DOHH2 (cell line): ENCODE measurements around the gene TMEM63C.

Experiments
- H3F3A ChIP-seq: fragments of 200-600 bp; sonication (generic), shearing (Covaris generic); 2 replicates; pipeline ENCODE4 v1.6.0; 2016; ENCODE audit warnings: antibody characterized with exemption, mild to moderate bottlenecking; ENCODE audit not compliant: control insufficient read depth, insufficient read depth
- H3K27ac ChIP-seq: fragments of 200-600 bp; sonication (generic); 2 replicates; pipeline ENCODE4 v1.5.1; 2014; ENCODE audit warnings: low read depth, mild to moderate bottlenecking, low read length, moderate library complexity
- H3K27me3 ChIP-seq: fragments of 200-600 bp; sonication (generic); 2 replicates; pipeline ENCODE4 v1.6.1; 2014; ENCODE audit warnings: mild to moderate bottlenecking, low read length, mixed read lengths; ENCODE audit not compliant: control insufficient read depth
- H3K36me3 ChIP-seq: fragments of 200-600 bp; sonication (generic); 2 replicates; pipeline ENCODE4 v1.6.1; 2014; ENCODE audit warnings: mild to moderate bottlenecking, low read length, moderate library complexity, mixed read lengths; ENCODE audit not compliant: control insufficient read depth
- H3K4me1 ChIP-seq: fragments of 200-600 bp; sonication (generic); 2 replicates; pipeline ENCODE4 v1.6.1; 2014; ENCODE audit warnings: mild to moderate bottlenecking, low read length, mixed read lengths; ENCODE audit not compliant: control insufficient read depth
- H3K4me2 ChIP-seq: fragments of 200-600 bp; sonication (generic); 2 replicates; pipeline ENCODE4 v1.6.0; 2014; ENCODE audit warnings: mild to moderate bottlenecking, low read length, moderate library complexity
- H3K4me3 ChIP-seq: fragments of 200-600 bp; sonication (generic); 2 replicates; pipeline ENCODE4 v1.5.1; 2014; ENCODE audit warnings: mild to moderate bottlenecking, low read length, mixed read lengths
- H3K79me2 ChIP-seq: fragments of 200-600 bp; sonication (generic); 2 replicates; pipeline ENCODE4 v1.6.1; 2014; ENCODE audit warnings: mild to moderate bottlenecking, low read length, mixed read lengths; ENCODE audit not compliant: control insufficient read depth
- H3K9me2 ChIP-seq: fragments of 200-600 bp; sonication (generic); replicated peaks from 2 replicates; pipeline ENCODE4 v1.6.1; 2014; ENCODE audit warnings: mild to moderate bottlenecking, low read length, mixed read lengths; ENCODE audit not compliant: control insufficient read depth
- H3K9me3 ChIP-seq: fragments of 200-600 bp; sonication (generic); 2 replicates; pipeline ENCODE4 v1.6.1; 2014; ENCODE audit warnings: antibody characterized with exemption, low read length, mixed read lengths; ENCODE audit not compliant: control insufficient read depth, insufficient read depth
- H4K20me1 ChIP-seq: fragments of 200-600 bp; sonication (generic); 2 replicates; pipeline ENCODE4 v1.6.0; 2014; ENCODE audit warnings: low read depth, mild to moderate bottlenecking, antibody characterized with exemption, low read length, moderate library complexity; ENCODE audit not compliant: control insufficient read depth, insufficient read depth
- EZH2phosphoT487 ChIP-seq: fragments of 200-600 bp; sonication (generic); IDR thresholded peaks from 2 replicates; pipeline ENCODE4 v1.6.1; 2017; ENCODE audit warnings: borderline replicate concordance, mild to moderate bottlenecking, antibody characterized with exemption, low read length, moderate library complexity, mixed read lengths
- TF ChIP-seq, protein P1 (sequence below): fragments of 200-600 bp; sonication (generic); IDR thresholded peaks from one replicate; pipeline ENCODE4 v1.5.1; 2014; ENCODE audit warnings: antibody characterized with exemption, mild to moderate bottlenecking, low read depth, low read length; ENCODE audit not compliant: poor library complexity, severe bottlenecking

Gene TMEM63C

DNA sequence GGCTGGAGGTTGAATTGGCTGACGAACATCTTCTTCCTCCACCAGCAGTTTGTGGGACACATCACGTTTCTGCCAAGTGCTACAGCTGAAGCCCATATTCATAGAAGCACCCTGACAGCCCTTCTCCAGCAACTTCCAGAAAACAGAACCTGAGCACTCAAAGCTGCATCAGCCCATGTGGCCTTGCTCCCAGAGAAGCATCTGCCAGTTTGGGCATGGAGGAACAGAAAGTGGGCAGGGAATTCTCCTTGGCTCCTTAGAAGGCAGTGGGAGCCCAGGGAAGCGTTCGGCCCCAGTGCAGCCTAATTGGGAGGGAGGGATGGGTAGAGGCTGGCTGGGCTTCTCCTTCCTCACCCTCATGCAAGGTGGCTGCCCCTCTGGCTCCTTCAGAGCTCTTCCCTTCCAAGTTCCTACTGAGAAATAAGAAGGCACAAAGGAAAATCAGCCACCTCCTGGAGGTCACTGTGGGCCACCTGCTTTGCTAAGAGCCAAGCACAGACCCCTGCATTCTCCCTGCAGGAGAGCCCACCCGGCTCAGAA lies 93.5 kb downstream of the TMEM63C start:
- H4K20me1 ChIP-seq = no peaks in the 10 kb centered on the region
- H3F3A ChIP-seq = no peaks in the 10 kb centered on the region
- no peak overlapping the region for H3K4me3 ChIP-seq
- H3K79me2 ChIP-seq = no peaks in the 10 kb centered on the region
- H3K9me3 ChIP-seq = no peaks in the 10 kb centered on the region
- peaks cover 14% of the 10 kb centered on the region for H3K4me1 ChIP-seq
- TF ChIP-seq, protein P1, sequence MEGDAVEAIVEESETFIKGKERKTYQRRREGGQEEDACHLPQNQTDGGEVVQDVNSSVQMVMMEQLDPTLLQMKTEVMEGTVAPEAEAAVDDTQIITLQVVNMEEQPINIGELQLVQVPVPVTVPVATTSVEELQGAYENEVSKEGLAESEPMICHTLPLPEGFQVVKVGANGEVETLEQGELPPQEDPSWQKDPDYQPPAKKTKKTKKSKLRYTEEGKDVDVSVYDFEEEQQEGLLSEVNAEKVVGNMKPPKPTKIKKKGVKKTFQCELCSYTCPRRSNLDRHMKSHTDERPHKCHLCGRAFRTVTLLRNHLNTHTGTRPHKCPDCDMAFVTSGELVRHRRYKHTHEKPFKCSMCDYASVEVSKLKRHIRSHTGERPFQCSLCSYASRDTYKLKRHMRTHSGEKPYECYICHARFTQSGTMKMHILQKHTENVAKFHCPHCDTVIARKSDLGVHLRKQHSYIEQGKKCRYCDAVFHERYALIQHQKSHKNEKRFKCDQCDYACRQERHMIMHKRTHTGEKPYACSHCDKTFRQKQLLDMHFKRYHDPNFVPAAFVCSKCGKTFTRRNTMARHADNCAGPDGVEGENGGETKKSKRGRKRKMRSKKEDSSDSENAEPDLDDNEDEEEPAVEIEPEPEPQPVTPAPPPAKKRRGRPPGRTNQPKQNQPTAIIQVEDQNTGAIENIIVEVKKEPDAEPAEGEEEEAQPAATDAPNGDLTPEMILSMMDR = no peak
- no peak for TF ChIP-seq EZH2phosphoT487
- H3K4me2 ChIP-seq = no peak overlapping the region
- H3K9me2 ChIP-seq = no peaks in the 10 kb centered on the region
- H3K36me3 ChIP-seq = no peaks in the 10 kb centered on the region
- H3K27ac ChIP-seq = no peak overlapping the region
- no peaks in the 10 kb centered on the region for H3K27me3 ChIP-seq

DNA sequence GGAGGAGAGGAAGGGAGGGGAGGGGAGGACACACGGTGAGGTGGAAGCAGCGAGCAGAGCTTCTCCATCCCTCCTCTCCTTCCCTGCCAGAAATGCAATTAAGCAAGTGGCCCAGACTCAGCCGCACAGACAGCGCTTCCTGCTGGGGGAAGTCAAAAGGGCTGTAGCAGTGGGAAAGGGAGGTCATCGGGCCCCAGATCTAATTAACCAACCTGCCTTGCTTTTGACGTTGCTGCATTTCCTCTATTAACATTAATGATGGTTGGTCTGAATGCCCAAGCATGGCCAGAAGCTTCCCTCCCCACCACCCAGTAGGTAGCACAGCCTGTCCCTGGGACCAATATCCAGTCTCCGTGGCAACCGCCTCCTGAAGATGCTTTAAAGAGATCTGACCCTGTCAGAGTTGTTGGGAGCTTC lies 94.0 kb downstream of the TMEM63C start:
- no peaks in the 10 kb centered on the region for H4K20me1 ChIP-seq
- H3K27ac ChIP-seq = no peak overlapping the region
- H3K9me3 ChIP-seq = no peaks in the 10 kb centered on the region
- H3K27me3 ChIP-seq = no peaks in the 10 kb centered on the region
- H3K4me1 ChIP-seq = peaks cover 14% of the 10 kb centered on the region
- no peak overlapping the region for H3K4me3 ChIP-seq
- no peak overlapping the region for H3K4me2 ChIP-seq
- TF ChIP-seq, protein P1 = no peak
- no peak for TF ChIP-seq EZH2phosphoT487
- no peaks in the 10 kb centered on the region for H3K79me2 ChIP-seq
- H3F3A ChIP-seq = no peaks in the 10 kb centered on the region
- H3K36me3 ChIP-seq = no peaks in the 10 kb centered on the region
- no peaks in the 10 kb centered on the region for H3K9me2 ChIP-seq

DNA sequence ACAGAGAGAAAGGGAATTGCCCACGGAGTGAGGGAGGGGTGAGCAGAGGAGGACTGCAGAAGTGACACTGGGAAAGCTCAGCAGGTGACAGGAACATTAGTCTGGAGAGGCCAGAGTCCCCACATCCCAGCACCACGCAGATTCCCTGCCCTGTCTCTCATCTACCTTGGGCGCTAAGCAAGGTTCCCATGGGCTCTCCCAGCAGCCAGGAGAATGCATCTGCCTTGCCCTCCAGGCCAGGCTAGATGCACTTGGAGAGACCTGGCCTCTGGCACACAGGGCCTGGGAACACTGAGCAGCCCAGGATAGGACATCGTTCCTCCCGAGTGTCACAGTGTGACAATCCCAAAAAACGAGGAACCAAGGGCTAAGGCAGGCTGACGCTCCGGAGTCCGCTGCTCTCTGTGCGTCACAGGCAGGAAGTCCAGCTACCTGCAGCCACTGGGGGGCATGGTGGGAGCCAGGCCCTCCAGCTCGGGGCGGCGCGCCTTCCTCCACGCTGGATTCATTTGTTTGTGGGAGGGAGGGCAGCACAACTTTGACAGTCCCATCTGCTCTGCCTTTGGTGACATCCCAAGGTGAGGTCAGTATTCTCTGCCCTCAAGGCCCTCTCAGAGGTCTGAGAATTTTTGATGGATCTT lies 94.8 kb downstream of the TMEM63C start:
- Histone ChIP-seq H3K27ac (no peak overlapping the region), H3F3A (no peaks in the 10 kb centered on the region), H3K9me3 (no peaks in the 10 kb centered on the region), H3K36me3 (no peaks in the 10 kb centered on the region), H3K9me2 (no peaks in the 10 kb centered on the region), H3K4me2 (no peak overlapping the region), H3K79me2 (no peaks in the 10 kb centered on the region), H3K4me1 (peaks cover 14% of the 10 kb centered on the region), H4K20me1 (no peaks in the 10 kb centered on the region), H3K27me3 (no peaks in the 10 kb centered on the region), H3K4me3 (no peak overlapping the region)
- TF ChIP-seq, protein P1 = no peak
- TF ChIP-seq EZH2phosphoT487 = no peak
